T follicular helper cell (primary cell): ENCODE results near the gene ACSS3.

ENCODE experiments used
- DNase-seq: peaks from one replicate; pipeline ENCODE4 v3.0.0-alpha.2; 2020; ENCODE audit warnings: low read depth

ACSS3 gene

DNA sequence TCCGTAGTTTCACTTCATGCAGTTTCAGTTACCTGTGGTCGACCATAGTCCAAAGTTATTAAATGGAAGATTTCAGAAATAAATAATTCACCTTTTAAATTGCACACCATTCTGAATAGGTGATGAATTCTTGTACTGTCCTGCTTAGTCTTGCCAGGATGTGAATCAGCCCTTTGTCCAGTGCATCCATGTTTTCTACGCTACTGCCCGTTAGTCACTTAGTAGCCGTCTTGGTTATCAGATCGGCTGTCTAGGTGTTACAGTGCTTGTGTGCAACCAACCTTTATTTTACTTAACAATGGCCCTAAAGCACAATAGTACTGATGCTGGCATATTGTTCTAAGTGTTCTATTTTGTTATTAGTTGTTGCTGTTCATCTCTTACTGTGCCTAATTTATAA lies 146.7 kb downstream of the ACSS3 start:
- no peak for DNase-seq

DNA sequence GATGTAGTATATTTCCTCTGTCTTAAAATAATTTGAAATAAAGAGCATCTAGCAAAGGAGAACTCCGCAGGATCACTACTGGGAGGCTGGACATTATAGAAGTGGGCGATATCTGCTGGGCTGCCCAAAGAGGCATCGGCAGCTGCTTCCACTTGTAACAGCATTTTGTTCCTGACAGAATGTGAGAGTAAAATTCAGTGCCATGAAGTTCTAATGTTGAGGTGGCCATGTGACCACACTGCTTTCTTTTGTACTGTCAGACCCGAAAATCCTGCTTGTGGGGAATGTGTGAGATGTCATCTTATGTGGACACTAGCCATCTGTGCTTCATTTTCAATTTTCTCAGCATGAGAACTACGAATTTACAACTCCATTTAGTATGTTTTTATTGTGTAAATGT lies 151.9 kb downstream of the ACSS3 start:
- DNase-seq = no peak

DNA sequence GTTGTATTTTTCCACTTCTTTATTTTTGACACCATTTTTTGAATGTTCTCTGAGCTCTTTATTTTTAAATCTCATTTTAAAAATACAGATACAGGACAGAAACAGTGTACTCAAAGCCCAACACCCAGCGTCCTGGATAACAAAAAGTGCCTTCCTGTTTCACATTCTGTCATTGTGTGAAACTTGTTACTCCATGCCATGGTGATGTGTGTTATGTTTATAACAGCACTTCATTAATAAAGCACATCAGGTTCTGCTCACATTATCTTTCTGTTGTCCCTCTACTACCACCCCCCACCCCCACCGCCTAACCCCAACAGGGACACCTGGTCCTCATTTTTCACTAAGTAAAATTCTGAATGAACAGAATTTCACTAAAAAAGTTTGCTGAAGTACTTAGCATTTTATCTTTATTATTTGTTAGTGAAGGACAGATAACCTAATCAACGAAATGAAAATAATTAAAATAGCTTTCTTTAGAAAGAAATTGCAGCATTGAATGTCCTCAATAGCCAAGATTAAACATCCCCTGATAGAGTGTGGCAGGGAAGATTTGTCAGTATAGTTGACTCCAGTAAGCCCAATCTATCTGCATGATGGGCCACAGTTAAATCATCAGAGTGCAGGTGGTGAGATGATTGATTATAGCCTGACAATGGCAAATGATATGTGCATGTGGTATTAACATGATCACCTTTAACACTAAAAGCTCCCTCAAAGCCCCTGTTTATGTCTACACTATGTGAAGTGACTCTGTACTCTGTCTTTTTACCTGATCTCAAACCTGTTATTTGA lies 153.9 kb downstream of the ACSS3 start:
- DNase-seq = no peak

DNA sequence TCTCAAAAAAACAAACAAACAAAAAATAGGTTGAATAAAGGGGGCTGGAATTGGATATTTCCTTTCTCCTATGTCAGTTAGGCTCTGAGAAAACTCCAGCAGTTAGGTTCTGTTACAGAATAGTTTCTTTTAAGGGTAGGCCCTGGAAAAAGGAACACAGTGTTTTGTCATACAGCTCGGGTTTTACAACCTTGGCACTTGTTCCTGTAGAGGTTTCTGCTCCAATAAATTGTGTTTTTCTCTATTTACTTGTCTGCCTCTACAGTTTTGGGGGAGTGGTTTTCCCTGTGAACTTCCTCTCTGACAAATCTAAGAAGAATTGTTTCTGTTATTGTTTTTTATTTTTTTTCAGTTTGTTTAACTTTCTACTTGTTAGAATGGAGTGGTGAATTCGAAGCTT lies 167.6 kb downstream of the ACSS3 start:
- DNase-seq = no peak

DNA sequence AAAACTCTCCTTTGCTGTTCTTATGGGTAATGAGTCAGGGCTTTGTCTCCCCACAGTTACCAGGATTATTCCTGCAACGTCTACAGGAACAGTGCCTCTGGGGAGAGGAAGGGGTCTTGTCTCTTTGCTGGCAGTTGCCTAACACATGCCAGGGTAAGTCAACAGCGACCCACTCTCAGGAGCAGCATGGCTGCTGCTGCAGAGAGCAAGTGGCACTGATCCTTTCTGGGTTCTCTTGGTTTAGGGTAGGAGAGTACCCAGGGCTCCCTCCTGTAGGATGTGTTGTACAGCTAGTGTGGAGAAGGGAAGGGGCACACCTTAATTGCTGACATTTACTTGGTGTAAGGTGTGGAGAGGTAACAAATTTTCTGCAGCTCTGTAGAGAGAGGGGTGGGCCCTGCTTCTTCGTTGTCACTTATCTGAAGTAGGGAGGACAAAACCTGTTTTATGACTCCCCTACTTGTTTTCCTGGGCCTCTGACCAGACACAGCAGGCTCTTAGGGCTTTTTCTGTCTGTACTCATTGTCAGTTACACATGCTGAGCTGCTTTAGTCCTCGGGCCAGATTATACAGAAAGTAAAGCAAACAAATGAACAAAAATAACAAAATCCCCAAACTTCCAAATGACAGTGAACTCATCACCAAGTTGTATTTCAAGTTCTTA lies 168.2 kb downstream of the ACSS3 start:
- DNase-seq = no peak

DNA sequence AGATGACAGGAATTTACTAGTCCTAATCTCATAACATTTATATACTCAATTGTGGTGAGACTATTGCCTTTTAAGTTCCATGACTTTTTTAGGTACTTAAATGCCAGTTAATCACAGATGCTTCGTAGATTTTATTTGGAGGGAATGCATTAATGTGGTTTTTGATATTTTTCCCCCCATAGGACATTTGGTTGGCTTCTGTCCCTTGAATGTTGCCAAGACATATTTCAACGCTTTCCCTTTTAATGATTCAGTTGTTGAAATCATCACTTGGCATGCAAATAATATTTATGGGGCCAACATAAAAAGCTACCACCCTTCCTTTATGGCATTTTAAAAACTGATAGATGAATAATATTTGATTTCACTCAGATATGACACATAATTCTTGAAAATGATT lies 172.1 kb downstream of the ACSS3 start:
- no peak for DNase-seq

DNA sequence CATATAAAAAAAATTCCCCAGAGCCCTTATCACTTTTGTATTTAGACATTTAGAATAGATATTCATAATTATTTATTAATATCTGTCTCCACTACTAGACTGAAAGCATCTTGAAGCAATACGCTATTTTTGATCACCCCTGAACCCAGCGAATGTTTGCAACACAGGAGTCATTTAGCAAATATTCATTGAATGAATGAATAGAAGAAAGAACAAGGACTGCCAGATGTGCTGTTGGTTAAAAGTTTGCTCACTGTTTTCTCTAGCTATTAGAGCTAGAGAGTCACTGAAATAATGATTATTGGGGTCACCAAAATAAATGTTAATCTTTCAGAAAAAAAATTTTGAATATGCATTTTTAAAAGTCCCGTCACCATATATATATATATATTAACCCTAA lies 174.3 kb downstream of the ACSS3 start:
- DNase-seq = no peak

DNA sequence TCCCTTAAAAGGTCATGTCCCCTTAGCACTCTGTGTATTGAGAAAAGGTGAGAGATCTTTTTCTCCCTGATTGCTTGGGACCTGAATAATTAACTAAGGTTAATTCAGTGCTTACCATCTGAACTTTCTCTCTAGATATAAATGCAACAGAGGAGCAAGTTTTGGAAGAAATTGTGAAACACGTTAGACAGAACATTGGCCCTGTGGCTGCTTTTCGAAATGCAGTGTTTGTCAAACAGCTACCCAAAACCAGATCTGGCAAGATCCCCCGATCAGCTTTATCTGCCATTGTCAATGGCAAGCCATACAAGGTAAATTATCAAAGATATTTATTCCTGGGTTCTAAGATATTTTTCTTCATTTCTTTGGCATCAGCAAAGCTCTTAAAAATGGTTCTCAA lies 175.5 kb downstream of the ACSS3 start:
- DNase-seq = no peak

DNA sequence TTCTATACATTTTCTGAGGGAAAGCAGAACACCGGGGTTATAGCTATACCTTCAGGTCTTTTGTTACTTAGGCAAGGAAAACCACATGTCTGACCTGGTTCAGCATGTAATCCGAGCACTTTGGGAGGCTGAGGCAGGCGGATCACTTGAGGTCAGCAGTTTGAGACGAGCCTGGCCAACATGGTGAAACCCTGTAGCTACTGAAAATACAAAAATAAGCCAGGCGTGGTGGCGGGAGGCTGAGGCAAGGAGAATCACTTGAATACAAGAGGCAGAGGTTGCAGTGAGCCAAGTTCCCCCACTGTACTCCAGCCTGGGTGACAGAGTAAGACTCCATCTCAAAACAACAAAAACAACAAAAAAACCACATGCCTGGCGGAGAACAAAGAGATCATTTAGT lies 177.6 kb downstream of the ACSS3 start:
- DNase-seq = no peak

DNA sequence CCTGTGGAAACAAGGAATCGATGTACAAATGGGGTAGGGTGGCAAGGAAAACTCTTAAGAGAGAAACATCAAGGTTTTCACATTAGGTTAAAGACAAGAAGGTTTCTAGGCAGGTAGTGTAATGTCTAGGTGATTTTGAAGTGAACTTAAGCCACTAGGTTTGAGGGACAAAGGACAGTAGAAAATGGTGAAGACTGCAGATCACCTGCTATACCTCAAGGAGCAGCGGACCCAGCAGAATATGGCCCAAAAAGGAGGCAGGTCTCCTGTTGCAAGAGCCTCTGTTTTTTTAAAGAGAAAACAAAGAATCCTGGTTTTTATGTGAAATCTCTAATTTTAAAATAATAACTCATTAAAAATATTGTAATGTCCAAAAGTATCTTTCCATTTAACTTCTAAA lies 178.1 kb downstream of the ACSS3 start:
- no peak for DNase-seq

DNA sequence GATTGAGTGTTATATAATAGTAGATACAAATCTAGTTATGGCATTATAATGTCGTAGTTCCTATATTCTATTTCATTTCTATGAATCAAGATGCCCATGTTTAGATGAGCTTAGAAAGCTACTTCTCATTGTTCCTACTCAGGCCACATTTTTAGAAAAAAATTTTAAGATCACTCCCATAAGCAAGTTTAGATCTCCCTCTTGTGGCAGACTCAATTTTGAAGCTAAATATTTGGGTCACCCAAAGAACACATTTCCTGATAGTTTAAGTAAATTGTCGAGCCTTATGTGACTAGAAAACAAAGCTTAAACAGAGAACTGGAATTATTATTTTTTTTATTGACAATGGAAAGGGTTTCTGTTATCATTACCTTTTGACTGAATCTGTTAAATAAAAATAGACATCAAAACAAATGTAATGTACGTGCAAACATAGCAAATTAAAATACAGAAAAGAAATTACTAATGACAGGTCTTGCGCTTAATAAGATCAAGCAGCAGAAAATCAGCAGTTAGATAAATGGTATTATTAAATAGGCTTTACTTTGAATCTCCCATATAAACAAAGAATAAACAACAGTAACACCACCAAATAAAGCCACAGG lies 180.2 kb downstream of the ACSS3 start:
- DNase-seq = no peak

DNA sequence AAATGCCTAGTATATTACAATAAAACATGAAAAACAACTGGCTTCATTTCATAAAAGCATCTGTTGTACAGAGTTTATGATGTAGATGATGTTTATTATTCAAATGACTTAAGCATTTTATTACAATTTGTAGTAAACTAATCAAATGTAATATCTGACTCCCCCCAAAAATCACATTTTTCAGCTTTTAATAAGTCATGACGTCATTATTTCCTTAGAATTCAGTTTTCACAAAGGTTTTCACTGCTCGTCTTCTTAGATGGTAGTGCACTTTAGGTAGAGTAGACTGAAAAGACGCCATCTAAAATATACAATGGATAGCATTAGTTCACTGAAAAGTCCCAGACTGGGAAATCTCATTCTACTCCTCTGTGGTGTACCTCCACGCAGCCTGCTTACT lies 181.5 kb downstream of the ACSS3 start:
- no peak for DNase-seq

DNA sequence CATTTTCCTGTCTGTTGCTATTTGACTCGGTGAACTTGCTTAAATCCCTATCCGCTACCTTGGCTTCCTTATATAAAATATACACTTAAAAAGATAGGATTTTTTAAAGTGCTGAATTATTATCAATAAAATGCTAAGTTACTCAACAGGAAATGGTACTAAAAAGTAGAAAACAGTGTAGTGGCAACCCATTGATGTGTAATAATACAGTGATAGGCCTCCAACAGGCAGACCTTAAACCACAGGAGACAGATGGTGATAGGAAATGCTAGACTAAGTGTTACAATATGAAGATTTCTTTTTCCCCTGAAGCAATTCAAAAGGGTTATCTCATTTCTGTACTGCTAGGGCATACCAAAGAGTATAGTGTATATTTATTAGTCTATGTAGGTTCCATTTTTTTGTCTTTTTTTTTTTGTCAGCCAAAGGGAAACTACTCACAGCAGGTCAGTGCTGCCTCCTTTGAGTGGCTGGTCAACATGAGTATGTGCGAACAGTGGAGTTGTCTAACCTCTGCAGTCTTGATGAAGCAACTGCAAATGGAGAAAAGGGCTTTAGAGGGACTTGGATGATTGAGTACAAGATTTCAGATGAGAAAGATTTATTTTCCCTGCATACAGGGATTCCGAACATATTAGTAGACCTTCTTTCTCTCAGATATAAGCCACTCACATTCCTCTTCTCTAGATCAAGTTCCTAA lies 183.8 kb downstream of the ACSS3 start:
- DNase-seq = no peak

DNA sequence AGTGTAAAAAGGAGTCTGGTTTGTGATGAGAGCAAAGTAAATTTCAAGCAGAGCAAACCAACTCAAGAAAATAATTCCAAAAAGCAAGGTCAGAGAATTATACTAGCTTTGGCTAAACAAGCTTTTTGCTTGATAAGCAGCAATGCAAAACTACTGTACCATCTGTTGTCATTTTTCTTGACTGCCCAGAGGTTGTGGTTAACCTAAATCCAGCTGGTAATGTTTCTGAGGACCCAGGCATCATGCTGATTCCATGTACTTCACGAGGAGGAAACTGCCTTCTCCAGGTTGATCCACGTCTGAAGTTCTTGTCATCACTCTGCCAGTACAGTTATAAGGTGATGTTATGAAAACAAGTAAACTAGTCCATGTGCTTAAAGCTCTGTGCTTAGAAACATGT lies 185.2 kb downstream of the ACSS3 start:
- DNase-seq = no peak

DNA sequence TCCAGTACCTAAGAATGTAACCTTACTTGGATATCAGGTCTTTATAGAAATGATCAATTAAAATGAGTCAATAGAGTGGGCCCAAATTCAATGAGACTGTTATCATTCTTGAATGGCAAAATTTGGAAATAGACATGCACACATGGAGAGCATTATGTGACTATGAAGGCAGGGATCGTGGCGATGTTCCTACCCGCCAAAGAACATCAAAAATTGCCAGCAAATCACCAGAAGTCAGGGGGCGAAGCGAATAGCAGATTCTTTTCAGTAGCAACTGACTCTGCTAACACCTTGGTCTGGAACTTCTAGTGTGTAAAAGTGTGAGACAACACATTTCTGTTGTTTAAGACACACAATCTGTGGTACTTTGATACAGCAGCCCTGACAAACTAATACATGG lies 192.5 kb downstream of the ACSS3 start:
- no peak for DNase-seq

DNA sequence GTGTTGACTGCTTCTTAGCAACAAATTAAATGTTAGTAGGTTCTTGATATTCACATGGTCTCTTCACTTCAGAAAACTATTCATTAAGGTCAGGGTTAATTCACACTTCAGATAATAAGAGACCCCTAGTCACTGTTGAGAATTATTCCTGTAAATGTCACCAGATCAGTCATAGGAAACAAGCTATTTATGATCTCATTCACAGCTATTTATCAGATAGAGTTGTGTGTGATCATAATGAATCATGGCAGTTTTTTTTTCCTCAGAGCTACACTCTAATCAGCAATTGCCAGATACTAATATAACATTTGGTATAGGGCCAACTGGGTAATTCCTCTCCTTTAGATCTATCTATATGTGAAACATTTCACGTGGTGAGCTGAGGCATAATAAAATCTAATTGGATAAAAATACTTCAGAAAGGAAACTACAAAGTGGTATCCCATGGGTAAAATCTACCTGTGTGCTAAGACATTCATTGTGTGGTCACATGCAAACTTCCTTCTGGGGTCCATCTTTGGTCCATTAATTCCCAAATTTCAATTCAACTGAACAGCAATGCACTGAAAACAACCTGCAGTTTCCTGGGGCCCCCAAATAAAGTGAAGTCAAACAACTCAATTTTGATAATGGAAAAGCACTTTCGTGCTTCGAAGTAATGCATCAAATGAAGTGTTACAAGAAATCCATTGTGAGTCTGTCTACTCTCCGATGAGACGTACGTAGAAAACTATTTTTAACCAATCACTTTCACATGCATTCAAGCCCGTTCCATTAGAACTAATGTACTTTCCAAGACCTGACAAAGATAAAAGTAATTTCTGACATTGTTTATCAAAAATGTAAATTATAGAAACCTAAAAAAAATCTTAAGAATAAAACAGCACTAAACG lies 197.0 kb downstream of the ACSS3 start:
- no peak for DNase-seq

DNA sequence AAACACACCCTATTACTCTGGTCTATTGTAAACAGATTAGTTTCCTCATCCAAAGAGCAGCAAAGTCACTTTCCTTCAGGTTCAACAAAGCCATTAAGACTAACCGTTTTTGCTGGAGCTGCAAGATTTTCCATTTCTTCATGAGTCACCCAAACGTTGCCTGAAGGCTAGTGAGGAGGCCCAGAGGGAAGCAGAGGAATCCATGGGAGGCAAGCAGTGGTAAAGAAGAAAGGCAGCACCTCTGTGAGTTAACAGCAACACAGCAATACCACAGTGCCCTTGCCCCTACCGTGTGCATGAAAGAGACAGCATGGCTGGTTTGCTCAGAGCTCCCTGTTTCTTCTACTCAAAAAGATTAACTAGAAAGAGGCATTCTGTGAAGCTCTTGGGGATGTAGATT lies 206.3 kb downstream of the ACSS3 start:
- DNase-seq = no peak

DNA sequence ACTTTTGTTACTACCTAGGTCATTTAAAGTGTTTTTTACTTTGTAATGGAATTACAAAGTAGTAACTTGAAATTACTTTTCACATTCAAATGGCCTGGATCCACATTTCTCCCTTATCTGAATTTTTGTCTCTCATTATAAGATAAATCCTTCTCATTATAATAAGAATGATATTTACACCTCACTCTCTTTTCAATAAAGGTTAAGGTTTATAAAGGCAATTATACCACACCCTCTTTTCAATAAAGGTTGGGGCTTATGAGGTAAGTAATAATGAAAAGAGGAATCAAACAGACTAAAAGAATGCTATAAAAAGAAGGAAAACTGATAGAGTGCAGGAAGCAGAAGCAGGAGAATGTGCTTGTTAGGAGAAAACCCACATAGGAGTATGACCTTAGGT lies 210.8 kb downstream of the ACSS3 start:
- DNase-seq = no peak

DNA sequence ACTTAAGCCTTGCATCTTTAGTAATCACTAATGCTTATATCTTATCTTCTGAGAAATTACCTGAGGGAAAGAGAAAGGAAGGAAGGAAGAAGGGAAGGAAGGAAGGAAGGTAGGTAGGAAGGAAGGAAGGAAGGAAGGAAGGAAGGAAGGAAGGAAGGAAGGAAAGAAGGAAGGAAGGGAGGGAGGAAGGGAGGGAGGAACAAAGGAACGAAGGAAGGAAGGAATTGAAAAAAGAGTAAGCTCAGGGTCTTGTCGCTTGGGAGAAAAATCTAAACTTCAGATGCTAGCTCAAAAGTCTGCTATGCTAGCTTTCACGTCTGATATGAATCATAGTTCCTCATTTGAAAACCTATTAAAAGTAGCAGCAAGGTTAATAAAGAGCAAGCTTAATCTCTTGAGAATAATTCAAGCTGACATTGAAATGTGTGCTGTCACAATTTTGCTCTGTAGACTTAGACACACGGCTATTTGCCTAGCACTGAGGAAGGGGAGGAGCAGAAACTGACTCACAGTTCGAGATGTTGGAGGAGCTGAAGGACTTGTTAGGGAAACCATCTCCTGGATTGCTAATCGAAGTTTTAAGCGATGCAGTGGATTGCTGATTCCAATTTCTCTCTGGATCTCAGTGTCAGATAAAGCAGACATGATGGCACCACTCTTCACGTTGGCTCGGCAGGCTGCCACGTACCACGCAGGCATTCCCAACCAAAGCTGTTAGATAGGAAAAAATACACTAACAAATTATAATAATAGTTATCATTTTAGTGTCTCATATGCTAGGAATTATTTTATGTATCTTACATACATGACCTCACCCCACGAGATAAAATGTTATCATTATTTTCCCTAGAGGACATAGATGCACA lies 216.7 kb downstream of the ACSS3 start:
- no peak for DNase-seq

DNA sequence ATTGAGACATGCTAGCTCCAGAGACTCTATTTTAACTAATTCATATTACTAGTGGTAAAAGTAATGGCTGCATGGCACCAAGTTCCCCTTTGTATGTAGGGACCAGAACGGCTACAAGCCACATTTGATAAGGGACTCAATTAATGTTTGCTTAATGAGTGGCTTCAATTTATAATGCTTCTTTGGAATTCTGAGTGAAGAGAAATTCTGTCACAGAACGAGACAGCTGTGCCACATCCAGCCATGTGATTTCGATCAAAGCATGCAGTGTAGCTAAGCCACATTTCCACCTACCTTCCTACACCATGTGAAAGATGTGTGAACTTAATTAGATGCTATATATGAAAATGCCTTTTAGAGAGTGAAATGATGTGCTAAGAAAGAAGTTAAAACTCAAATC lies 217.4 kb downstream of the ACSS3 start:
- DNase-seq = no peak
